NCI-H1105 treated with DMSO at 0.1 percent for 48 hours (cell line): ENCODE data around the gene KRTAP10-7.
"Not testable (repeated sequence)": the region's sequence is repeated elsewhere in the genome, so short reads cannot be mapped to it uniquely, and the experiment has no call there.

Experiments used
- DNase-seq: peaks from one replicate; lab custom pipeline; 2025; lab: John Stamatoyannopoulos, UW

The KRTAP10-7 gene

DNA sequence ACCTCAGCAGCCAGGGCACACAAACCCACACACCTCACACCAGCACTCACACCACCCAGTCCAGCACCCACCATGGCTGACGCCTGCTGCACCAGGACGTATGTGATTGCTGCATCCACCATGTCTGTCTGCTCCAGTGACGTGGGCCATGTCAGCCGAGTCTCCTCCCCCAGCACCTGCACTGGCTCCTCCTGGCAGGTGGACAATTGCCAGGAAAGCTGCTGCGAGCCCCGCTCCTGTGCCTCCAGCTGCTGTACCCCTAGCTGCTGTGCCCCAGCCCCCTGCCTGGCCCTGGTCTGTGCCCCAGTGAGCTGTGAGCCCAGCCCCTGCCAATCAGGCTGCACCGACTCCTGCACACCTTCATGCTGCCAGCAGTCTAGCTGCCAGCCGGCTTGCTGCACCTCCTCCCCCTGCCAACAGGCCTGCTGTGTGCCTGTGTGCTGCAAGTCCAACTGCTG, 11.7 kb downstream of the KRTAP10-7 start, which contains the start of gene KRTAP10-8:
KRTAP10-8 (plus strand) TSS at position 51 of the 458 bp plus-strand sequence; CDS start at position 73, 22 bp downstream.
- no peak for DNase-seq

DNA sequence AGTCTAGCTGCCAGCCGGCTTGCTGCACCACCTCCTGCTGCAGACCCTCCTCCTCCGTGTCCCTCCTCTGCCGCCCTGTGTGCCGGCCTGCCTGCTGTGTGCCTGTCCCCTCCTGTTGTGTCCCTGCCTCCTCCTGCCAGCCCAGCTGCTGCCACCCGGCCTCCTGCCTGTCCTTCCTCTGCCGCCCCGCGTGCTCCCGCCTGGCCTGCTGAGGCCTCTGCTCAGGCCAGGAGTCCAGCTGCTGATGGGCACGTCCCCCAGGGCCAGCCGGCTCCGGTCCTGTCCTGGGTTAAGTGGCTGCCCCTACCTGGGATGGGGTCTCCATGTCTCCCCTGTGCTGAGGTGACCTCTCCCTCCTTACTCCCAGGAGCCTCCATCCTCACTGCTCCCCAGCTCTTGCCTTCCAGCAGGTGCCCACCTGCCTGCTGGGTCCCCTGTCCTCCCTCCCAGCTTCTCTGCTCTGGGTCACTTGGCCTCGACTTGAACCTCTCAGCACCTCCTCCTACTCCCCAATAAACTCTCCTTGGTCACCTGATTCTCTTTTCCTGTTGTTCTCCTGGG, 12.4 kb downstream of the KRTAP10-7 start:
- DNase-seq = no peak

DNA sequence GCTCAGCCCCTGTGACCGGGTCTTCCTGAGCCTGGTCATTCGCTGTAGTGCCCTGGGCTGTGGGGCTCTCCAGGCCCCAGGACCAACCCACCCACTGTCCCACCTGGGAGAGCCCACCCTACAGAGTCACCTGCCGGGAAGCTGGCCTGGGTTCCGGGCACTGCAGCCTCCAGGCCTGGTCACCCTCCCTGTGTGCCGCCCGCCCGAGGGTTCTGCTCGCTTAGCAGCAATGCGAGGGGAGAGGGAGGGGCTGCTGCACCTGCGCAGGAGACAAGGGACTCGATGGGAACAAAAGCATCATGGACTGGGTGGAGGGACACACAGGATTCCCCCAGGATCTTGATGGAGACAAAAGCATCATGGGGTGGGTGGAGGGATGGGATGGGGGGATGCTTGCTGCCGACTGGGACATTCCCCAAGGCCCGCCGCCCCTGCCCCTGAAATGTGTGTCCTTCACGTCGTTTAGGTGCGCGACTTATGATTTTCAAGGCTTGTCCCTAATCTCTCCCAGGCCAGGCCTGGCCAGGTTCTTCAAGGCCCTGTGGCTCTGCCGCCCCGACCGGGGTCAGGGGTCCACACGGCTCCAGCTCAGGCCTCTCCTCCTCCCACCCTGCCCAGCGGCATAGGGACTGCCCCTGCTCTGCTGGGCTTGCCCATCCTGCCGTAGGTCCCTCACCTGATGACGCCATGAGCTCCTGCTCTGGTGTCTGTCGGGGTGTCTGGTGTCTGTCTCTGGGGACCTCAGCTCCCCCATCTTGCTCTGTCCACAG, 13.2 kb downstream of the KRTAP10-7 start:
- DNase-seq = no peak

DNA sequence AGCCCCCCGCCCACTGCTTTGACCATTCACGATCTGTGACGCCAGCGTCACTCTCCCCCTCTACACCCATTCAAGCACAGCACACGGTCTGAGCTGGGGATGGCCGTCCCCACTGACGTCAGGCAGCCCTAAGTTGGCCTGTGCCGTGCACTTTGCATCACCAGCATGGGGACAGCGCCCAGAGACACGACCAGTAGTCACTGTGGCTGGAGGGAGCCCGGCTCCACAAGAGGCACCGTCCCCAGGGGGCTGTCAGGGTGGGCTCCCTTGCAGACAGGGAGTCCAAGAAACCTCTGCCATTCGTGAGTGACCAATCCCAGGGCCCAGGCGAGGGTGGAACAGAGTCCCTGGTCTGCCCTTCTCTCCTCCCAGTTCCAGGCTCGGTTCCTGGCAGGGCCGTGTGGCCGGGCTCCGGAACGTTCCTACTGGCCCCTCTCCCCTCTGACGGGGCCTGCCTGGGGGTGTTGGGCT, 13.8 kb downstream of the KRTAP10-7 start:
- DNase-seq = no peak

DNA sequence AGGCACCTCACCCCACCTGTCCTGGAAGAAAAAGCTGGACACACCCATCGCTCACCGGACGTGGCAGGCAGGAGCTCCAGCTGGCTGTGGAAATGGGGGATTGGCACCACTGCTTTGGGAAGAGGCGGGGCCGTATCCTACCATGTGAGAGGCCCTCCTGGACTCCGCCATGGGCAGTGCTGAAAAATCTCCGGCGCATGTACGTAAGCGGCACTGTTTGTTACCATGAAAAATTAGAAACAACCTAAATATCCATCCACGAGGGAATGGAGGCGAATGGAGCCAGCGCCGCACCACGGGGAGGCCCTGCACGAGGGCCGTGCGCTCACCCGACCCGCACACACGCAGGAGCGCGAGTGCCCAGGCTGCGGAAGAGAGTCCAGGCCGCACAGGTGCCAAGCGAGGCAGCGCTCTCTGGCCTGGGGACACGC, 14.6 kb downstream of the KRTAP10-7 start:
- no peak for DNase-seq

DNA sequence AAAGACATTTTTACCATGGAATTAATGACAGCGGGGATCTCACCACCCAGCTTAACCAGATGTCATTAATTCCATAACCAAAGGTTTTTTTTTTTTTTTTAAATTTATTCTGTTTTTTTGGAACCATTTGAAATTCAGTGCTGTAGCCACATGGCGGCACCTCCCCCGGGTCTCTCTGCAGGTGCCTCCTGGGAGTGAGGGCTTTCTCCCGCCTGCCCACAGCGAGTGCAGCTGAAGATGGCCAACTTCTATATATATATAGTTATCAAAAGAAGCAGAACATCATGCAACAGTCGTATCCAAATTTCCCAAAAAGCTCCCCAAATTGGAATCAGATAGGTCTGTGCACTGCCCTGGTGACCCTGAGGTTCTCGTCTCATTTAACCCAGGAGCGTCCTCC, 15.1 kb downstream of the KRTAP10-7 start:
- no peak for DNase-seq

DNA sequence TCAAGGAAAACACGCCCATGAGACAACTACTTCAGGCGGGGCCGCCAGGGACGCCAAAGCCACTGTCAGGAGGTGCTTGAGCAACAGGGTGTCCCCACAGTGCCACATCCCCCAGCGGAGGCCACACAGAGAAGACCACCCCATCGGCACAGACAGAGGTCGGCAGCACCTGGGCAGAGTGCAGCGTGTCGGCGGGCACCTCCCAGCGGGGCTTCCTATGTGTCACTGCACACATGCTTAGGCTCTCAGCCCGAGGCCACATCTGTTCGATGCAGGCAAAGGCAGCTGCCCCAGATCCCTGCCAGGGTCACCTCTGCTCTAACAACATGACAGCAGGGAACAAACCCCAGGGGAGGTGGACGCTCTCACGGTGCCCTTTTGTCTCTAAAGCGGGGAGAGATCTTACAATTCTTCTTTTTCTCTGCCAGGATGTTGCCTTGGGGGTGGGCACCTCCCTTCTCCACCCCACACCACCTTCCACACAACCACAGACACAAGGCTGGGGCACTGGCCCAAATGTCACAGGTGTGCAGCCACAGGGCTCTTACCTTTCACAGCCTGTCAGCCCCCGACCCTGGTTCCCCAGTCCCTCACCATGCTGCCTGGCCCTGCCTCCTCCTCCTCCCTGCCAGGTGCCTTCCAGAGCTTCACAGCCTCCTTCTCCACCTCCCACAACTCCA, 15.7 kb downstream of the KRTAP10-7 start:
- no peak for DNase-seq

DNA sequence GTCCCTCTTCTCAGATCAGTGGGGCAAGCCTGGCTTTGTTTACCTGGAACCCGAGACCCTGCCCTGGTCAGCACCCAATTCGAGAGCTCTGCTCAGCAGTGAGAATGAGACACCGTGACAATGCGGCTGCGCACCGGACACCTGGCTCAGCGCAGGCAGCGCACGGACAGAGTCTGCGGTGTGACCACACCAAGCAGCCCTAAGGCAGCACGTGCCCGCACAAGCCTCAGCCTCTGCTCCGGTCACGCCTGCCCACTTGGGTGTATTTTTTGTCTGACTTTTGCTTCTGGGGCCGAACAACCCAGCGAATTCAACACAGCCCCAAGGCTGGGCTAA, 16.2 kb downstream of the KRTAP10-7 start:
- DNase-seq = no peak

DNA sequence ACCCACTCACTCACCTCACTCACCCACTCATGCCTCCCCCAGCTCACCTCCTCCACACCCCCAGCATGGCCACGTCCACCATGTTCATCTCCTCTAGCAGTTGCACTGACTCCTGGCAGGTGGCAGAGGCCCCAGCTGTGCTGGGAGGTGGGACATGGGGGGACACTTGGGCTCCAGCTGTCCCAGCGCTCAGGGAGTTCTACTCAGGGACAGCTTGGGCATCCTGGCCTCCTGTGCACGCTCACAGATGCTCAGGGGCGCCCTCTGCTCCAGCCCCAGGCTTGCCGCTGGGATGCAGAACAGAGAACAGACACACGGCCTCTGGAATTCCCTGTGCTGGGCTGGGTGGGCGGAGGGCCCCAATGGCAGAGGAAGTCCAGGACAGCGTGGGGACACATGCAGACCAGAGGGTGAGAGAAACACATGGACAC, 16.7 kb downstream of the KRTAP10-7 start:
- no peak for DNase-seq

DNA sequence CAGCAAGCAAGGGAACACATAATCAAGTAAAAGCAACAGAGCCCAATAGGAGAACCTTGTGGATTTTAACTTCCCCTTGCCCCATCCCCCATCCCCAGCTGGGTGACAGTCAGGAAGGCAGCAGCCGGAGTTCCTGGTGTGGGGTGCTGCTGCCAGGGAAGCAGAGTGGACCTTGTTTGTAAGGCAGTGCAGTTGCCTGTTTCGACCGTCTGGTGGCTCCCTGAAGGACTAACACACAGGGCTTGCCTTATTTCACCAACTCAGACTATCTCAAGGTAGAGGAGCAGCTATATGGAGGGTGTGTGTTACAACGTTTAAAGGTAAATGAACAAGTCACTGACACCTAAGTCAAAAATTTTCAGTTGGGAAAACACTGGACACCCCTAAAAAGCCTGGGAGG, 18.1 kb downstream of the KRTAP10-7 start:
- DNase-seq = no peak

DNA sequence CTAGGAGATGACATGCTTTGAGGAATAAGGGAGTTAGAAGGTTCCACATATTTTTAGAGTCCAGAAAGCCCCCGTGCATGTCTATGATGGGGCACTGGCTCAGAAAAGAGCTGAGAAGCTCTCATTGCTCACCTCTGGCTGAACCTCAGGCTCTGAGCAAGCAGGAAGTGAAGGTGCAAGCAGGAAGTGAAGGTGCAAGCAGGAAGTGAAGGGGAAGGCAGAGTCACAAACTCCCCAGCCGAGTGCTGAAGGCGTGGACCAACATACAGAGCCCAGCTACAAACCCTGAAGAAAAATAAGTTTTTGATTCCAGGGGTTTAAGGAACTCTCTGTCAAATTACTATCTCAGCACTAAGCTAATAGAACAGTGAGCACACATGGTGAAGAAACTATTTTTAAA, 18.5 kb downstream of the KRTAP10-7 start:
- no peak for DNase-seq

DNA sequence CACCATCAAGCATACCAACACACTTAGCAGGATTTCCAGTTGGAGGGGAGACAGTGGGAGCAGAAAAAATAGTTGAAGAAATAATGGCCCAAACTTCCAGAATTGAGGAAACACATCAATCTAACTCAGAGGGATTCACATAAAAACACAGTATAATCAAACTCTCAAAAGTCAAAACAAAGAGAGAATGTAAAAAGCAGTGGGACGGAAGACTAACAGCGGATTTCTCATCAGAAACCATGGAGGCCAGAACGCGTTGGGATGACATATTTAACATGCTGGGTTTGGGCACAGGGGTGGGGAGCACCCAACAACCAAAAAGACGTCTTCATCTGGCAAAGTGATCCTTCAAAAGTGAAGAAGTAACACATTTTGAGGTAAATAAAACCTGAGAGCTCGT, 19.5 kb downstream of the KRTAP10-7 start:
- no peak for DNase-seq

DNA sequence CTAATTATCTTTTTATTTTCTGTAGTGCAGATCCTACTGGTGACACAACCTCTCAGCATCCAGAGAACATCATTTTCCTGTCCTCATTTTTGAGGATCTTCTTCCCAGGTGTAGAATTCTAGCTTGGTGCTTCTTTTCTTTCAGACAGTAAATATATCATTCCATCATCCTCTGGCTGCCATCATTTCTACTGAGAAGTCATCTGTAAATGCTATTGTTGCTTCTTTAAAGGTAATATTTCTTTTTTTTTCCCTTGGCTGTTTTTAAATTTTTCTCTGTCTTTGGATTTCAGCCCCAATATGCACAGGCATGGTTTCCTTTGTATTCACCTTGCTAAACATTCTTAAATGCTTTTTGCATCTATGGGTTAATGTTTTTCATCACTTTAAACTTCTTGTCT, 23.2 kb downstream of the KRTAP10-7 start:
- DNase-seq = no peak

GRCh38 chr21:44625756-44626155, 25.4 kb downstream of the KRTAP10-7 start:
- DNase-seq = no peak

DNA sequence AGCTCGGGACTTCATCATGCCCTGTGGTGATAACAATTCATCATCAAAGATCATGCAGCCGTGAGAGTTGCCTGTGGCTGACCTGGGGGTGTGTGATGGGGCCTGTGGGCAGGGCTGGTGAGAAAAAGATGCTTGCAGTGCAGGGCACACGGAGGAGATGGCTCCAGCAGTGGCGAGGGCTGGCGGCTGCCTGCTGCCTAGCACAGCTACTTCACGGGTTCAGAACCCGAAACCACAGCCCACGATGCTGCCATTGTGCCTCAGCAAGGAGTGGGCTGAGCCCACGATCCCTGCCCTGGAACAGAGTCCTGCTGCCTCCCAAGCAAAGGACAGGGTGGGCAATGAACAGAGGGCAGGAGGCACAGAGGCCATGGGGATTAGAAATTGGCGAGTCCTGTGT, 25.9 kb downstream of the KRTAP10-7 start:
- DNase-seq = no peak

DNA sequence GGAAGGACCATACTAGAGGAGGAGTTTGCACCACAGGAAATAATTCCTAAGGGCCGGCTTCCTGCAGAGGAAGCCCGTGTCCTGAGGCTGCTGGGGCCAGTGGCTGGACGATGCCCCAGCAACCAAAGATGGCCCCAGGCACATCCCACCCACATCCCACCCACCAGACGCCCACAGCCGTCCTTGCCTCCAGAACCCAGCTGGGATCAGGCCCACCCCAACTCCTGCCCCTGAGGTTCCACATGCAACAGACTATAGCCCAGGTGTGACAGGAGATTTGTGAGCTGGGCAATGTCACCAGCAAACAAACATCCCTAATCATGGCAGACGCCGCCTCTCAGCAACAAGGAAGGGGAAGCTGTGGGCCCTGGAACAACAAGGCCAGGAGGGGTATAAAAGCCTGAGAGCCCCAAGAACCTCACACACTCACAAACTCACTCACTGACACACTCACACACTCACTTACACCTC, 26.3 kb downstream of the KRTAP10-7 start, which contains the start of gene KRTAP10-9:
KRTAP10-9 (plus strand) TSS at position 421 of the 471 bp plus-strand sequence. CDS start 79 bp downstream, outside the sequence.
- DNase-seq = no peak

GRCh38 chr21:44627181-44627822, 26.9 kb downstream of the KRTAP10-7 start:
- DNase-seq = not testable (repeated sequence)

DNA sequence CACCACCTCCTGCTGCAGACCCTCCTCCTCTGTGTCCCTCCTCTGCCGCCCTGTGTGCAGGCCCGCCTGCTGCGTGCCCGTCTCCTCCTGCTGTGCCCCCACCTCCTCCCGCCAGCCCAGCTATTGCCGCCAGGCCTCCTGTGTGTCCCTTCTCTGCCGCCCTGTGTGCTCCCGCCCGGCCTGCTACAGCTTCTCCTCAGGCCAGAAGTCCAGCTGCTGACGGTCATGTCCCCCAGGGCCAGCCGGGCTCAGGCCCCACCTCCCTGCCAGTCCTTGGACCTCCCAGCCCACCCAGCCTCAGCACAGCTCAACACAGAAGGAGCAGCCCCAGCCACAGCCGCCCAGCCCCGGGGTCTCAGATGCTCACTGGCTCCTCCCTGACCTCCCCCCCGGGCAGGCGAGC, 27.4 kb downstream of the KRTAP10-7 start:
- not testable (repeated sequence) for DNase-seq

- no peak for DNase-seq
Observed at GRCh38 chr21:44628707-44629391, 28.5 kb downstream of the KRTAP10-7 start.

GRCh38 chr21:44630440-44630839, 30.0 kb downstream of the KRTAP10-7 start:
- no peak for DNase-seq

DNA sequence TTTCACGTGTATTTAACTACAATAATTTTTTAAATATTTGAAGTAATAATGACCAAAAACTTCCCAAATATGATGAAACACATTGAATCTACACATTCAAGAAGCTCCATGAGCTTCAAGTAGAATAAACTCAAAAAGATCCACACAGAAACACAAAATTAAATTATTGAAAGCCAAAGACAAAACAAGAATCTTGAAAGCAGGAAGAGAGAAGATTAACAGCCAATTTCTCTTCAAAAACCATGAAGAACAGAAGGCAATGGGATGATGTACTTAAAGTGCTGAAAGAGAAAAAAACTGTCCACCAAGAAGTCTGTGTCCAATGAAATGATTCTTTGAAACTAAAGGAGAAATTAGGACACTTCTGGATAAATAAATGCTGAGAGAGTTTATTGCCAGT, 31.7 kb downstream of the KRTAP10-7 start:
- DNase-seq = no peak
